Right atrium auricular region (tissue), 2 donors: ENCODE results near the gene CARD11. TPM values are rescaled to one million over a fixed set of nuclear protein-coding genes. Genes with fewer than 3 reads are reported as not detected.

Experiments
- DNase-seq: peaks from one replicate; pipeline ENCODE4 v3.0.0-alpha.2; 2019; ENCODE audit warnings: low spot score
- H3K27ac ChIP-seq, 2 donors: fragments of 200-600 bp; sonication (generic); 1 replicate in 1 of 2; 2 replicates in 1 of 2; pipeline ENCODE4 v1.5.1; 2016 to 2019
- H3K27me3 ChIP-seq, 2 donors: fragments of 200-600 bp; sonication (generic); one replicate each; pipeline versions ENCODE4 v1.5.1 to v1.6.0; 2017 to 2019
- H3K36me3 ChIP-seq: fragments of 200-600 bp; sonication (generic); one replicate; pipeline ENCODE4 v1.5.1; 2016
- H3K4me1 ChIP-seq, 2 donors: fragments of 200-600 bp; sonication (generic); one replicate each; pipeline versions ENCODE4 v1.5.1 to v1.6.0; 2017 to 2019
- H3K4me3 ChIP-seq, 2 donors: fragments of 200-600 bp; sonication (generic); 1 replicate in 1 of 2; 2 replicates in 1 of 2; pipeline ENCODE4 v1.5.1; 2017 to 2019; ENCODE audit warnings: mild to moderate bottlenecking in 1 of 2, moderate library complexity in 1 of 2
- H3K9me3 ChIP-seq, 2 donors: fragments of 200-600 bp; sonication (generic); one replicate each; pipeline ENCODE4 v1.5.1; 2019
- CTCF ChIP-seq, 2 donors: fragments of 200-600 bp; sonication (generic); IDR thresholded peaks; one replicate each; pipeline ENCODE4 v1.5.1; 2019; ENCODE audit warnings: antibody characterized with exemption in 2 of 2
- total RNA-seq, 2 donors: library from RNA; depleted of rRNA; stranded (reverse); fragments of >200 nt; gene quantifications; one replicate each; pipeline ENCODE4 v1.1.0, GENCODE V29; 2016

Gene CARD11
- total RNA-seq, 2 donors from 2014 or later, result 0.22 to 0.55 TPM

- Histone ChIP-seq H3K4me1 (peaks cover 0 to 11% of the 10 kb centered on the region in 2 donors), H3K4me3 (no peak overlapping the region), H3K36me3 (no peaks in the 10 kb centered on the region), H3K9me3 (no peaks in the 10 kb centered on the region), H3K27me3 (no peaks in the 10 kb centered on the region), H3K27ac (no peak overlapping the region)
- no peak for DNase-seq
- TF ChIP-seq CTCF (IDR thresholded peaks at IDR 0.05), result no peak
These were observed 119.6 kb downstream of the CARD11 start for GRCh38 chr7:2923886-2924574.

GRCh38 chr7:2923291-2923781, 120.3 kb downstream of the CARD11 start:
- no peak for TF ChIP-seq CTCF (IDR thresholded peaks at IDR 0.05)
- Histone ChIP-seq H3K36me3 (no peaks in the 10 kb centered on the region), H3K4me1 (peaks cover 0 to 8% of the 10 kb centered on the region in 2 donors), H3K27me3 (no peaks in the 10 kb centered on the region), H3K9me3 (no peaks in the 10 kb centered on the region), H3K4me3 (no peak overlapping the region), H3K27ac (no peak overlapping the region)
- DNase-seq, result no peak

GRCh38 chr7:2922866-2923265, 120.8 kb downstream of the CARD11 start:
- no peak overlapping the region for H3K4me3 ChIP-seq
- no peak overlapping the region for H3K27ac ChIP-seq
- peaks cover 0 to 8% of the 10 kb centered on the region in 2 donors for H3K4me1 ChIP-seq
- H3K9me3 ChIP-seq, result no peaks in the 10 kb centered on the region
- no peak for DNase-seq
- no peak for TF ChIP-seq CTCF (IDR thresholded peaks at IDR 0.05)
- no peaks in the 10 kb centered on the region for H3K36me3 ChIP-seq
- no peaks in the 10 kb centered on the region for H3K27me3 ChIP-seq

- no peak for DNase-seq
- H3K4me3 ChIP-seq, result no peak overlapping the region
- H3K27ac ChIP-seq, result no peak overlapping the region
- H3K4me1 ChIP-seq, result peaks cover 0 to 8% of the 10 kb centered on the region in 2 donors
- TF ChIP-seq CTCF (IDR thresholded peaks at IDR 0.05), result no peak
- no peaks in the 10 kb centered on the region for H3K9me3 ChIP-seq
- H3K36me3 ChIP-seq, result no peaks in the 10 kb centered on the region
- no peaks in the 10 kb centered on the region for H3K27me3 ChIP-seq
These were observed 121.3 kb downstream of the CARD11 start for GRCh38 chr7:2922348-2922691.

GRCh38 chr7:2921653-2922347, 121.9 kb downstream of the CARD11 start:
- no peak for DNase-seq

More at GRCh38 chr7:2921653-2922347, 121.9 kb downstream of the CARD11 start:
- Histone ChIP-seq H3K36me3 (no peaks in the 10 kb centered on the region), H3K4me3 (no peak overlapping the region), H3K27ac (no peak overlapping the region), H3K9me3 (no peaks in the 10 kb centered on the region), H3K27me3 (no peaks in the 10 kb centered on the region), H3K4me1 (peaks cover 0 to 8% of the 10 kb centered on the region in 2 donors)
- TF ChIP-seq CTCF (IDR thresholded peaks at IDR 0.05), result peak in 1 of 2 donors; percentile 33
